Liver (tissue), 9 donors: Measurements from ENCODE around the gene PEAR1. TPM values are rescaled to one million over a fixed set of nuclear protein-coding genes. Genes with fewer than 3 reads are reported as not detected.

Experiments used
- DNase-seq: peaks from one replicate; pipeline ENCODE4 v3.0.0-alpha.2; 2017; ENCODE audit warnings: low spot score
- H3K27ac ChIP-seq, 2 donors: one replicate each; pipeline ENCODE4 v1.7.0; 2013; ENCODE audit warnings: inconsistent platforms in 2 of 2, low read length in 2 of 2, control low read depth in 1 of 2, low read depth in 1 of 2, mild to moderate bottlenecking in 1 of 2
- H3K27me3 ChIP-seq, 4 donors: one replicate each; pipeline versions ENCODE4 v1.6.1 to v1.7.0; 2013; ENCODE audit warnings: low read length in 3 of 4, inconsistent platforms in 1 of 4, mild to moderate bottlenecking in 1 of 4, moderate library complexity in 1 of 4; ENCODE audit not compliant: control insufficient read depth in 4 of 4, insufficient read depth in 4 of 4
- H3K36me3 ChIP-seq, 4 donors: one replicate each; pipeline versions ENCODE4 v1.6.1 to v1.7.0; 2013; ENCODE audit warnings: low read length in 3 of 4, mild to moderate bottlenecking in 3 of 4, low read depth in 1 of 4, moderate library complexity in 1 of 4; ENCODE audit not compliant: control insufficient read depth in 4 of 4, insufficient read depth in 3 of 4
- H3K4me1 ChIP-seq, 4 donors: one replicate each; pipeline versions ENCODE4 v1.6.1 to v1.7.0; 2013; ENCODE audit warnings: low read length in 3 of 4, mild to moderate bottlenecking in 3 of 4, moderate library complexity in 1 of 4; ENCODE audit not compliant: control insufficient read depth in 4 of 4, insufficient read depth in 4 of 4
- H3K4me3 ChIP-seq, 3 donors: one replicate each; pipeline versions ENCODE4 v1.6.1 to v1.7.0; 2013; ENCODE audit warnings: low read length in 3 of 3, control low read depth in 1 of 3, low read depth in 1 of 3, mild to moderate bottlenecking in 1 of 3
- H3K9ac ChIP-seq, 2 donors: one replicate each; pipeline ENCODE4 v1.7.0; 2013; ENCODE audit warnings: low read length in 2 of 2, mild to moderate bottlenecking in 2 of 2, moderate library complexity in 2 of 2, control low read depth in 1 of 2, low read depth in 1 of 2
- H3K9me3 ChIP-seq, 4 donors: one replicate each; pipeline versions ENCODE4 v1.6.1 to v1.7.0; 2013; ENCODE audit warnings: low read length in 3 of 4; ENCODE audit not compliant: control insufficient read depth in 4 of 4
- ATF3 ChIP-seq: IDR thresholded peaks from 2 replicates; pipeline ENCODE4 v1.6.1; 2016; ENCODE audit warnings: antibody characterized with exemption
- EGR1 ChIP-seq, 2 donors: IDR thresholded peaks; 2 replicates each; pipeline ENCODE4 v1.6.1; 2016 to 2018; ENCODE audit warnings: antibody characterized with exemption in 2 of 2, low read depth in 2 of 2
- FOXA1 ChIP-seq: IDR thresholded peaks from 2 replicates; pipeline ENCODE4 v1.6.1; 2016; ENCODE audit warnings: antibody characterized with exemption
- FOXA2 ChIP-seq: IDR thresholded peaks from 2 replicates; pipeline ENCODE4 v1.6.1; 2016; ENCODE audit warnings: antibody characterized with exemption
- GABPA ChIP-seq, 2 donors: IDR thresholded peaks in 1 of 2; conservative IDR thresholded peaks in 1 of 2; 2 replicates each; pipeline ENCODE4 v1.6.1; 2016; ENCODE audit warnings: antibody characterized with exemption in 2 of 2, mild to moderate bottlenecking in 1 of 2, moderate library complexity in 1 of 2
- HNF4G ChIP-seq: IDR thresholded peaks from 2 replicates; pipeline ENCODE4 v1.6.1; 2016; ENCODE audit warnings: antibody characterized with exemption
- JUND ChIP-seq, 2 donors: IDR thresholded peaks; 2 replicates each; pipeline ENCODE4 v1.6.1; 2016; ENCODE audit warnings: antibody characterized with exemption in 2 of 2
- NR2F2 ChIP-seq: IDR thresholded peaks from 2 replicates; pipeline ENCODE4 v1.6.1; 2016; ENCODE audit warnings: antibody characterized with exemption
- SP1 ChIP-seq: IDR thresholded peaks from 2 replicates; pipeline ENCODE4 v1.6.1; 2018; ENCODE audit warnings: antibody characterized with exemption, mild to moderate bottlenecking
- TAF1 ChIP-seq: conservative IDR thresholded peaks from 2 replicates; pipeline ENCODE4 v1.6.1; 2016; ENCODE audit warnings: antibody characterized with exemption, mild to moderate bottlenecking
- ZBTB33 ChIP-seq: IDR thresholded peaks from 2 replicates; pipeline ENCODE4 v1.6.1; 2016; ENCODE audit warnings: antibody characterized with exemption
- WGBS: extraction: QIAGEN DNeasy Blood & Tissue Kit; methylation state at CpG from one replicate; pipeline ENCODE4 v1.1.7; 2013; 5-methylcytosine and 5-hydroxymethylcytosine counted together
- polyA plus RNA-seq, 2 donors: library from polyadenylated mRNA; stranded (reverse) in 1 of 2; unstranded in 1 of 2; fragments of 200-250 nt in 1 of 2; fragments of >200 nt in 1 of 2; fragmentation: Nextera tagmentation in 1 of 2; extraction: Ambion mirVana in 1 of 2; gene quantifications; one replicate each; pipeline versions ENCODE4 v1.2.1 to v1.2.3, GENCODE V29; 2013 to 2015
- total RNA-seq, 2 donors: library from RNA; depleted of rRNA; stranded (reverse); fragments of >200 nt; gene quantifications; one replicate each; pipeline ENCODE4 v1.2.3, GENCODE V29; 2014
- TF ChIP-seq, protein P1 (sequence below): IDR thresholded peaks from 2 replicates; pipeline ENCODE4 v1.6.1; 2016; ENCODE audit warnings: antibody characterized with exemption, mild to moderate bottlenecking
- TF ChIP-seq, protein P2 (sequence below): IDR thresholded peaks from 2 replicates; pipeline ENCODE4 v1.6.1; 2016; ENCODE audit warnings: antibody characterized with exemption
- TF ChIP-seq, protein P3 (sequence below): fragments of 150-350 bp; IDR thresholded peaks from 2 replicates; pipeline ENCODE4 v1.5.1; 2017; ENCODE audit warnings: improper control_type of control experiment, low read depth, low read length; ENCODE audit not compliant: missing input control
- donor health status: healthy.
- donor health status: healthy.
- donor health status: healthy.
- donor health status: healthy.
- donor health status: healthy.

PEAR1 gene
- total and polyA plus RNA-seq, 4 donors: 2.1 to 4.4 (median 3.1) TPM

- TF ChIP-seq ATF3: no peak
Observed at GRCh38 chr1:156944848-156945247, 51.3 kb downstream of the PEAR1 start (continued).

DNA sequence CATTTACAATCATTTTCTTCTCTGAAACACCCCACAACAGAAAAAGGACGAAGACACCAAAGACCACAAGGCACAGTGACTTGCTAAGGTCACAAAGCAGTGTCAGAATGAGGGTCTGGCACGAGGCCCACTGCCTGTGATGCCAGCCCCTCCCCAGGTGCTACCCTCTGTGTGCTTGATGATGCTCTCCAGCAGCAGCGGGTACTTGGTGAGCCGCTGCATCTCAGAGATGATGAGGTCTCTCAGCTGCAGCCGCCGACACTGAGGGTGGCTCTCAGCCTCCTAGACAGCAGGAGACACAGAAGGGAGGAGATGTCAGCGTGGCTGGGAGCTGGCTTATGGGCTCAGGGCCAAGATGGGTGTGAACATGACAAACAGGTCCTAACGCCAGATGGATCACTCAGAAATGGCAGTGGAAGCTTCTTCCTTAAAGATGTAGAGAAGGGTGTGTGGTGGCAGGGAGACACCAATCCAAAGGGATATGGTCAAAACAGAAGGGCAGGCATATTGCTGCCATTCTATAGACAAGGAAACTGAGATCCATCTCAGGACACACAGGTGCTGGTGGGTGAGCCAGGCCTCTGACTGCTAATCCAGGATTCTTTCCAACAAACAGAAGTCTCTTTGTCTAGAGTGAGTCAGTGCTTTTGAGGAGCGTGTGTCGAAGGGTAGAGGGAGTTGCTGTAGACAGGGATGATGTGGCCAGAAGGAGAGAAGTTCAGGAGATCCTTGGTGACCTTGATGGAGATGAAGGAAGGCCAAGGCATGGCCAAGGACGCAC, 52.6 kb downstream of the PEAR1 start:
- H3K27ac ChIP-seq: no peak overlapping the region
- WGBS: 88% methylated on average over 11 of the region's 11 CpGs

GRCh38 chr1:156947127-156947526, 53.6 kb downstream of the PEAR1 start:
- DNase-seq: no peak
- H3K9ac ChIP-seq: no peak overlapping the region
- H3K36me3 ChIP-seq: peaks cover 13 to 89% (median 53%) of the 10 kb centered on the region in 4 donors
- H3K4me1 ChIP-seq: no peaks in the 10 kb centered on the region
- 96% methylated on average over 9 of the region's 9 CpGs for WGBS
- H3K9me3 ChIP-seq: no peaks in the 10 kb centered on the region
- no peaks in the 10 kb centered on the region for H3K27me3 ChIP-seq
- H3K4me3 ChIP-seq: no peak overlapping the region
- TF ChIP-seq, protein P1, sequence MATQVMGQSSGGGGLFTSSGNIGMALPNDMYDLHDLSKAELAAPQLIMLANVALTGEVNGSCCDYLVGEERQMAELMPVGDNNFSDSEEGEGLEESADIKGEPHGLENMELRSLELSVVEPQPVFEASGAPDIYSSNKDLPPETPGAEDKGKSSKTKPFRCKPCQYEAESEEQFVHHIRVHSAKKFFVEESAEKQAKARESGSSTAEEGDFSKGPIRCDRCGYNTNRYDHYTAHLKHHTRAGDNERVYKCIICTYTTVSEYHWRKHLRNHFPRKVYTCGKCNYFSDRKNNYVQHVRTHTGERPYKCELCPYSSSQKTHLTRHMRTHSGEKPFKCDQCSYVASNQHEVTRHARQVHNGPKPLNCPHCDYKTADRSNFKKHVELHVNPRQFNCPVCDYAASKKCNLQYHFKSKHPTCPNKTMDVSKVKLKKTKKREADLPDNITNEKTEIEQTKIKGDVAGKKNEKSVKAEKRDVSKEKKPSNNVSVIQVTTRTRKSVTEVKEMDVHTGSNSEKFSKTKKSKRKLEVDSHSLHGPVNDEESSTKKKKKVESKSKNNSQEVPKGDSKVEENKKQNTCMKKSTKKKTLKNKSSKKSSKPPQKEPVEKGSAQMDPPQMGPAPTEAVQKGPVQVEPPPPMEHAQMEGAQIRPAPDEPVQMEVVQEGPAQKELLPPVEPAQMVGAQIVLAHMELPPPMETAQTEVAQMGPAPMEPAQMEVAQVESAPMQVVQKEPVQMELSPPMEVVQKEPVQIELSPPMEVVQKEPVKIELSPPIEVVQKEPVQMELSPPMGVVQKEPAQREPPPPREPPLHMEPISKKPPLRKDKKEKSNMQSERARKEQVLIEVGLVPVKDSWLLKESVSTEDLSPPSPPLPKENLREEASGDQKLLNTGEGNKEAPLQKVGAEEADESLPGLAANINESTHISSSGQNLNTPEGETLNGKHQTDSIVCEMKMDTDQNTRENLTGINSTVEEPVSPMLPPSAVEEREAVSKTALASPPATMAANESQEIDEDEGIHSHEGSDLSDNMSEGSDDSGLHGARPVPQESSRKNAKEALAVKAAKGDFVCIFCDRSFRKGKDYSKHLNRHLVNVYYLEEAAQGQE: no peak
- no peak for TF ChIP-seq TAF1
- TF ChIP-seq GABPA (IDR thresholded peaks at IDR 0.05 in 1 of 2, conservative IDR thresholded peaks at IDR 0.05 in 1 of 2): no peak
- TF ChIP-seq SP1: no peak
- no peak for TF ChIP-seq EGR1 (IDR thresholded peaks at IDR 0.05; ENCODE audit: low read depth in 2 of 2)
- TF ChIP-seq ZBTB33: no peak
- TF ChIP-seq, protein P2, sequence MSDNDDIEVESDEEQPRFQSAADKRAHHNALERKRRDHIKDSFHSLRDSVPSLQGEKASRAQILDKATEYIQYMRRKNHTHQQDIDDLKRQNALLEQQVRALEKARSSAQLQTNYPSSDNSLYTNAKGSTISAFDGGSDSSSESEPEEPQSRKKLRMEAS: no peak
- H3K27ac ChIP-seq: no peak overlapping the region

More for the DNA sequence above, 52.6 kb downstream of the PEAR1 start:
- peaks cover 17 to 92% (median 55%) of the 10 kb centered on the region in 4 donors for H3K36me3 ChIP-seq
- no peak for TF ChIP-seq FOXA1
- TF ChIP-seq, protein P2: no peak
- TF ChIP-seq JUND (IDR thresholded peaks at IDR 0.05): no peak
- TF ChIP-seq GABPA (IDR thresholded peaks at IDR 0.05 in 1 of 2, conservative IDR thresholded peaks at IDR 0.05 in 1 of 2): no peak
- TF ChIP-seq FOXA2: no peak
- TF ChIP-seq SP1: no peak
- TF ChIP-seq, protein P1: no peak
- TF ChIP-seq, protein P3, sequence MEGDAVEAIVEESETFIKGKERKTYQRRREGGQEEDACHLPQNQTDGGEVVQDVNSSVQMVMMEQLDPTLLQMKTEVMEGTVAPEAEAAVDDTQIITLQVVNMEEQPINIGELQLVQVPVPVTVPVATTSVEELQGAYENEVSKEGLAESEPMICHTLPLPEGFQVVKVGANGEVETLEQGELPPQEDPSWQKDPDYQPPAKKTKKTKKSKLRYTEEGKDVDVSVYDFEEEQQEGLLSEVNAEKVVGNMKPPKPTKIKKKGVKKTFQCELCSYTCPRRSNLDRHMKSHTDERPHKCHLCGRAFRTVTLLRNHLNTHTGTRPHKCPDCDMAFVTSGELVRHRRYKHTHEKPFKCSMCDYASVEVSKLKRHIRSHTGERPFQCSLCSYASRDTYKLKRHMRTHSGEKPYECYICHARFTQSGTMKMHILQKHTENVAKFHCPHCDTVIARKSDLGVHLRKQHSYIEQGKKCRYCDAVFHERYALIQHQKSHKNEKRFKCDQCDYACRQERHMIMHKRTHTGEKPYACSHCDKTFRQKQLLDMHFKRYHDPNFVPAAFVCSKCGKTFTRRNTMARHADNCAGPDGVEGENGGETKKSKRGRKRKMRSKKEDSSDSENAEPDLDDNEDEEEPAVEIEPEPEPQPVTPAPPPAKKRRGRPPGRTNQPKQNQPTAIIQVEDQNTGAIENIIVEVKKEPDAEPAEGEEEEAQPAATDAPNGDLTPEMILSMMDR: no peak
- no peak for TF ChIP-seq NR2F2
- no peak for TF ChIP-seq HNF4G
- no peaks in the 10 kb centered on the region for H3K27me3 ChIP-seq
- H3K9ac ChIP-seq: no peak overlapping the region
- no peaks in the 10 kb centered on the region for H3K9me3 ChIP-seq
- H3K4me3 ChIP-seq: no peak overlapping the region
- DNase-seq: no peak
- no peaks in the 10 kb centered on the region for H3K4me1 ChIP-seq
